A549 treated with DMSO at 1 μM for 4 hours (cell line): ENCODE data around the gene C22orf23. TPM values are rescaled to one million over a fixed set of nuclear protein-coding genes. Genes with fewer than 3 reads are reported as not detected.

ENCODE experiments used
- total RNA-seq: library from RNA; stranded (reverse); fragments of 200-300 nt; extraction: Qiagen RNA extraction; gene quantifications from 5 replicates; pipeline ENCODE4 v1.2.3, GENCODE V29; 2022; ENCODE audit warnings: low read depth

C22orf23 gene
- total RNA-seq, result 0.25 to 0.46 TPM (median 0.31 TPM) in 4 of 5 replicates, not detected in the other

GRCh38 chr22:37953437-37954179 is at the start of gene C22orf23, which contains the start of gene POLR2F:
C22orf23 (minus strand) TSS chr22:37953601; CDS start chr22:37953149, 452 bp downstream.
POLR2F (plus strand) TSS chr22:37953699; CDS start chr22:37953788, 89 bp downstream.

GRCh38 chr22:37983860-37984791 is 30.7 kb upstream of the C22orf23 start, which contains the start of gene SOX10:
SOX10 (minus strand) TSS chr22:37984555; CDS start chr22:37983784, 771 bp downstream.

GRCh38 chr22:37905534-37906363 is 47.7 kb downstream of the C22orf23 start, which contains the start of gene MICALL1:
MICALL1 (plus strand) TSS chr22:37906297; CDS start chr22:37906423, 126 bp downstream.

Other genes starting within 250 kb of the C22orf23 start
- 2.3 to 3.8 TPM (median 3.3 TPM) in 5 replicates for gene GCAT, start 145.7 kb downstream of the C22orf23 start, total RNA-seq
- not detected in 5 replicates for gene GALR3, start 130.2 kb downstream of the C22orf23 start, total RNA-seq
- 16.7 to 25.4 TPM (median 23.8 TPM) in 5 replicates for gene ANKRD54, start 109.3 kb downstream of the C22orf23 start, total RNA-seq
- 268 to 302 TPM (median 282 TPM) in 5 replicates for gene EIF3L, start 104.2 kb downstream of the C22orf23 start, total RNA-seq
- 16.1 to 22.0 TPM (median 18.2 TPM) in 5 replicates for gene MICALL1, start 47.3 kb downstream of the C22orf23 start, total RNA-seq
- gene POLR2F, start 98 bp upstream of the C22orf23 start, total RNA-seq, result 120 to 132 TPM (median 129 TPM) in 5 replicates
- gene SOX10, start 31.0 kb upstream of the C22orf23 start, total RNA-seq, result not detected in 5 replicates
- gene PICK1, start 103.8 kb upstream of the C22orf23 start, total RNA-seq, result 10.0 to 11.0 TPM (median 10.8 TPM) in 5 replicates
- not detected in 5 replicates for gene SLC16A8, start 130.6 kb upstream of the C22orf23 start, total RNA-seq
- gene BAIAP2L2, start 157.1 kb upstream of the C22orf23 start, total RNA-seq, result 4.3 to 5.2 TPM (median 4.3 TPM) in 5 replicates
- 3.8 to 5.4 TPM (median 4.2 TPM) in 5 replicates for gene PLA2G6, start 228.2 kb upstream of the C22orf23 start, total RNA-seq
- gene MAFF, start 248.4 kb upstream of the C22orf23 start, total RNA-seq, result 12.7 to 17.6 TPM (median 15.9 TPM) in 5 replicates